Suprapubic skin (tissue), 4 donors: Measurements from ENCODE around the gene CABLES1. TPM values are rescaled to one million over a fixed set of nuclear protein-coding genes. Genes with fewer than 3 reads are reported as not detected.
"Not testable (repeated sequence)": the region's sequence is repeated elsewhere in the genome, so short reads cannot be mapped to it uniquely, and the experiment has no call there.

ENCODE experiments used
- DNase-seq, 2 donors: peaks; one replicate each; pipeline ENCODE4 v3.0.0-alpha.2; 2019; ENCODE audit warnings: low spot score in 2 of 2
- H3K27ac ChIP-seq: fragments of 200-600 bp; sonication (generic); one replicate; pipeline ENCODE4 v1.5.1; 2019
- H3K27me3 ChIP-seq: fragments of 200-600 bp; sonication (generic); one replicate; pipeline ENCODE4 v1.5.1; 2019
- H3K36me3 ChIP-seq: fragments of 200-600 bp; sonication (generic); one replicate; pipeline ENCODE4 v1.5.1; 2019
- H3K4me1 ChIP-seq: fragments of 200-600 bp; sonication (generic); one replicate; pipeline ENCODE4 v1.5.1; 2019
- H3K4me3 ChIP-seq: fragments of 200-600 bp; sonication (generic); one replicate; pipeline ENCODE4 v1.5.1; 2019; ENCODE audit warnings: mild to moderate bottlenecking
- H3K9me3 ChIP-seq: fragments of 200-600 bp; sonication (generic); one replicate; pipeline ENCODE4 v1.5.1; 2019
- EP300 ChIP-seq: sonication (generic); formaldehyde crosslinking; IDR thresholded peaks from one replicate; pipeline ENCODE4 v1.6.1; 2017; ENCODE audit warnings: antibody characterized with exemption
- POLR2A ChIP-seq, 2 donors: fragments of 450-650 bp; IDR thresholded peaks; one replicate each; pipeline ENCODE4 v1.6.1; 2017; ENCODE audit warnings: antibody characterized with exemption in 2 of 2, mild to moderate bottlenecking in 2 of 2, moderate library complexity in 2 of 2
- POLR2AphosphoS5 ChIP-seq, 3 donors: sonication (generic); formaldehyde crosslinking; IDR thresholded peaks; one replicate each; pipeline ENCODE4 v1.6.1; 2017; ENCODE audit warnings: antibody characterized with exemption in 3 of 3
- WGBS: methylation state at CpG from one replicate; pipeline ENCODE4 v1.1.5; 2018; 5-methylcytosine and 5-hydroxymethylcytosine counted together
- total RNA-seq, 4 donors: library from RNA; depleted of rRNA; stranded (reverse); fragments of >200 nt; gene quantifications; one replicate each; pipeline ENCODE4 v1.1.0, GENCODE V29; 2016
- TF ChIP-seq, protein P1 (sequence below), 2 donors: fragments of 200-600 bp in 1 of 2; fragments of 450-650 bp in 1 of 2; sonication (generic) in 1 of 2; IDR thresholded peaks; one replicate each; pipeline ENCODE4 v1.5.1; 2016 to 2019; ENCODE audit warnings: antibody characterized with exemption in 2 of 2, mild to moderate bottlenecking in 1 of 2, moderate library complexity in 1 of 2

CABLES1 gene
- total RNA-seq, 4 donors from 2014 or later = 24.9 to 42.2 (median 38.0) TPM

- DNase-seq = no peak
- no peaks in the 10 kb centered on the region for H3K27me3 ChIP-seq
- H3K27ac ChIP-seq = no peak overlapping the region
- H3K4me3 ChIP-seq = no peak overlapping the region
- TF ChIP-seq, protein P1, sequence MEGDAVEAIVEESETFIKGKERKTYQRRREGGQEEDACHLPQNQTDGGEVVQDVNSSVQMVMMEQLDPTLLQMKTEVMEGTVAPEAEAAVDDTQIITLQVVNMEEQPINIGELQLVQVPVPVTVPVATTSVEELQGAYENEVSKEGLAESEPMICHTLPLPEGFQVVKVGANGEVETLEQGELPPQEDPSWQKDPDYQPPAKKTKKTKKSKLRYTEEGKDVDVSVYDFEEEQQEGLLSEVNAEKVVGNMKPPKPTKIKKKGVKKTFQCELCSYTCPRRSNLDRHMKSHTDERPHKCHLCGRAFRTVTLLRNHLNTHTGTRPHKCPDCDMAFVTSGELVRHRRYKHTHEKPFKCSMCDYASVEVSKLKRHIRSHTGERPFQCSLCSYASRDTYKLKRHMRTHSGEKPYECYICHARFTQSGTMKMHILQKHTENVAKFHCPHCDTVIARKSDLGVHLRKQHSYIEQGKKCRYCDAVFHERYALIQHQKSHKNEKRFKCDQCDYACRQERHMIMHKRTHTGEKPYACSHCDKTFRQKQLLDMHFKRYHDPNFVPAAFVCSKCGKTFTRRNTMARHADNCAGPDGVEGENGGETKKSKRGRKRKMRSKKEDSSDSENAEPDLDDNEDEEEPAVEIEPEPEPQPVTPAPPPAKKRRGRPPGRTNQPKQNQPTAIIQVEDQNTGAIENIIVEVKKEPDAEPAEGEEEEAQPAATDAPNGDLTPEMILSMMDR (IDR thresholded peaks at IDR 0.05) = no peak
- TF ChIP-seq POLR2A (IDR thresholded peaks at IDR 0.05) (no peak), EP300 (no peak), POLR2AphosphoS5 (IDR thresholded peaks at IDR 0.05) (no peak)
- peaks cover 20% of the 10 kb centered on the region for H3K4me1 ChIP-seq
- no peaks in the 10 kb centered on the region for H3K9me3 ChIP-seq
- WGBS = 68% methylated on average over 2 of the region's 4 CpGs
- peaks cover 2% of the 10 kb centered on the region for H3K36me3 ChIP-seq
Measured at GRCh38 chr18:23240609-23240930, 105.3 kb downstream of the CABLES1 start.

DNA sequence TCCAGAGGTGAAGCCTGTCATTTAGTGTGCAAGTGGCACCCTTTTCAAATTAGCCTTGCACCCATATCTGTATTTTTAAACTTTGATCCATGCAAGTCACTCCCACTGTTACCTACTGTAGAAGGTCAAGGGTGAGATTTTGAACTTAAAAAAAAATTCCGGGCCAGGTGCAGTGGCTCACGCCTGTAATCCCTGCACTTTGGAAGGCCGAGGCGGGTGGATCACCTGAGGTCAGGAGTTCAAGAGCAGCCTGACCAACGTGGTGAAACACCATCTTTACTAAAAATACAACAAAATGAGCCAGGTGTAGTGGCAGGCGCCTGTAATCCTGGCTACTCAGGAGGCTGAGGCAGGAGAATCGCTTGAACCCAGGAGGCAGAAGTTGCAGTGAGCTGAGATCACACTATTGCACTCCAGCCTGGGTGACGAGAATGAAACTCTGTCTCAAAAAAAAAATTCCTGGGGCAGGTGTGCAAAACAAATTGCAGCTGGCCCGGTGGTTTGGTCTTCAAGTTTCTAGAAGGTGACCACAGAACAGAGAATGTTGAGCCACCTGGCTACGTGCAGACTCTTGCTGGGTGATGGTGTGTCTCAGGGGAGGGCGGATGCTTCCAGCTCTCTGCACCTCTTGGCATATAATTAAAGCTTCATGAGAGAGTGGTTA, 106.7 kb downstream of the CABLES1 start:
- H3K4me3 ChIP-seq, H3K9me3 ChIP-seq, H3K27ac ChIP-seq, H3K27me3 ChIP-seq, DNase-seq, H3K36me3 ChIP-seq: not testable (repeated sequence)
- 83% methylated on average over 11 of the region's 11 CpGs for WGBS
- H3K4me1 ChIP-seq = peaks cover 18% of the 10 kb centered on the region

DNA sequence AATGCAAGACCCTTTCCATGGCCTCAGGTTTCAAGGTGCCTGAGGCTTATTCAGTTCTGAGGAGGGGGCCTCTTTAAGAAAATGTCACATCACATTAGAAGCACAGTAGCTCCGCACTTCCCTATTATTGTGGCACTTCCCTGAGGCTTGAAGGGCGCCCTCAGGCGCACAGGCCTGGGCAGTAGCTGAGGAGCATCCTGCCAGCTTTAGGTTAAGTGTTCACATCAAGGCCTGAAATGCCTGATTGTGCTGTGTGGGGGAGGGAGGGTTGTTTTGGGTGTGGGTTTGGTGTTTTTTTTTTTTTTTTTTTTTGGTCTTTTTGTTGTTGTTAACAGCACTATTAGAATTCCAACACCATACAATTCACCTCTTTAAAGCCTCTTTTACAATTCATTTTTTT, 107.9 kb downstream of the CABLES1 start:
- Histone ChIP-seq H3K27ac (no peak overlapping the region), H3K36me3 (peaks cover 18% of the 10 kb centered on the region), H3K4me1 (peaks cover 7% of the 10 kb centered on the region), H3K4me3 (no peak overlapping the region), H3K9me3 (no peaks in the 10 kb centered on the region), H3K27me3 (no peaks in the 10 kb centered on the region)
- 80% methylated on average over 3 of the region's 3 CpGs for WGBS
- DNase-seq = no peak
- TF ChIP-seq EP300 (no peak), POLR2A (IDR thresholded peaks at IDR 0.05) (no peak)

DNA sequence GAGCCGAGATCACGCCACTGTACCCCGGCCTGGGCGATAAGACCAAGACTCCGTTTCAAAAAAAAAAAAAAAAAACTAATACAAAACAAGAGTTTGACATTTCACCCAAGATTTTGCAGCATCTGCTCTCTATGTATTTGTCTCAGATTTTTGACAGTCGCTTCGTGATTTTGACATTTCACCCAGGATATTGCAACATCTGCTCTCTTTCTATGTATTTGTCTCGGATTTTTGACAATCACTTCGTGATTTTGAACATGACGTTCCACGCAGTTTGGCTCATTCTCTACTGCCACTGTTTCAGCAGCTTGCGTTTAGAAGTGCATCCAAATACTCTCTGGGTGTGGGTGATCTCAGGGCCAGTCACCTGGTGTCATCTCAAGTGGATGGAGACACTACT, 108.5 kb downstream of the CABLES1 start:
- H3K27me3 ChIP-seq = no peaks in the 10 kb centered on the region
- H3K4me1 ChIP-seq = peaks cover under 1% of the 10 kb centered on the region
- no peak overlapping the region for H3K4me3 ChIP-seq
- H3K9me3 ChIP-seq = no peaks in the 10 kb centered on the region
- no peak for DNase-seq
- H3K27ac ChIP-seq = no peak overlapping the region
- no peak for TF ChIP-seq POLR2A (IDR thresholded peaks at IDR 0.05)
- TF ChIP-seq EP300 = no peak
- TF ChIP-seq POLR2AphosphoS5 (IDR thresholded peaks at IDR 0.05) = no peak
- TF ChIP-seq, protein P1 (IDR thresholded peaks at IDR 0.05) = no peak
- peaks cover 18% of the 10 kb centered on the region for H3K36me3 ChIP-seq
- 89% methylated on average over 12 of the region's 12 CpGs for WGBS

DNA sequence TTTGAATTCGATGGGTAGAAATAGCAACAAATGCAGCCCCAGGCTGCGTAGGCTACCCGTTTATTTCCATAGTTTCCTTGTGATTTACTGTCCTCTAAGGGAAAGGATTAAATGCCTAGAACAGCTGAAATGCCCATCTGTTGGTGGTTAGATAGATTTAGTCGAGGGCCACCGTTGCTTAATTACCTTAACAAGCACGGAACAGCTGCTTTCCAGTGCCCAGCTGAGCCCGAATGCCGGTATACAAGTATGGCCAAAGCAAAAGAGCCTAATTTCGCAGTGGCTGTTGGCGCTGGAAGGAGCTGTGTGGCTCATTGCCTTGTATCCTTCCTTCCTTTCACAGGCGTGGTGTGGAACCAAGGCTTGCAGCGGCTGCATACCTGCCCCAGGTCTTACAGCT, 109.1 kb downstream of the CABLES1 start:
- TF ChIP-seq EP300 (no peak), POLR2AphosphoS5 (IDR thresholded peaks at IDR 0.05) (no peak), POLR2A (IDR thresholded peaks at IDR 0.05) (no peak)
- TF ChIP-seq, protein P1 (IDR thresholded peaks at IDR 0.05) = no peak
- Histone ChIP-seq H3K4me3 (no peak overlapping the region), H3K9me3 (no peaks in the 10 kb centered on the region), H3K4me1 (no peaks in the 10 kb centered on the region), H3K36me3 (peaks cover 18% of the 10 kb centered on the region), H3K27ac (no peak overlapping the region), H3K27me3 (no peaks in the 10 kb centered on the region)
- DNase-seq = no peak
- WGBS = 74% methylated on average over 10 of the region's 12 CpGs

DNA sequence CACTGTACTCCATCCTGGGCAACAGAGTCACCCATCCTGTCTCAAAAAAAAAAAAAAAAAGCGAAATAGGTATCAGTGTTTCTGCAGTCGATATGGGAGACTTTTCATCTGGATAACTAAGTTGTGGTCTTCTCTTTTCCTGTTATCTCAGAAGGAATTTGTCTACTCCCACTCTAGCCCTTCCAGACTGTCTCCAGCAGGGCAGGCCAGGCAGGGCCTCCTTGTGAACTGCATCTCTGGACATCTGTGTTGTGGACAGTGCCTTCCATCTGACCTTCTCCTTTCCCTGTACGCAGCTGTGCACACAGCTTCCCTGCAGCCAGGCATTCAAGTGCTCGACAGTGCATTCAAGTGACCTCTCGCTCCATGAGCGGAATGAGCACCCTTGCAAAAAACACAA, 110.2 kb downstream of the CABLES1 start:
- Histone ChIP-seq H3K4me1 (peaks cover 5% of the 10 kb centered on the region), H3K27ac (no peak overlapping the region), H3K36me3 (peaks cover 18% of the 10 kb centered on the region), H3K27me3 (no peaks in the 10 kb centered on the region), H3K4me3 (no peak overlapping the region), H3K9me3 (no peaks in the 10 kb centered on the region)
- no peak for DNase-seq
- 97% methylated on average over 3 of the region's 6 CpGs for WGBS
- no peak for TF ChIP-seq EP300
- no peak for TF ChIP-seq POLR2AphosphoS5 (IDR thresholded peaks at IDR 0.05)
- no peak for TF ChIP-seq POLR2A (IDR thresholded peaks at IDR 0.05)

DNA sequence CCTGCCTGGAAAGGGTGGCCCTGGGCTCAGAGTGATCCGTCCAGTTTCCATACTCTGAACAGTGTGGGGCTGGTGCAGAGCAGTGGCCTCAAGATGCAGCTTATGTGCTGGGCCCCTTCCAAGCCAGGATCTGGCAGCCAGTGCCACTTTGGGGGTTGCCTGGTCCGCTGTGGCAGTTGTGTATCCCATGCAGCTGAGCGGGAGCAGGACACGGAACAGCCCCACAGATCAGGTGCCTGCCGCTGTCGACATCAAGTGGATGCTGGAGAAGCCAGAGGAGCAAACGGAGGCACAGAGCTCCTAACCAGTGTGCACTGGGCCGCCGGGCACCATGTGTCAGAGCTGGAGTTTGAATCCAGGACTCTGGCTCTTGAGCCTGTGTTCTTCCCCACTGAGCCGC, 112.0 kb downstream of the CABLES1 start:
- Histone ChIP-seq H3K9me3 (no peaks in the 10 kb centered on the region), H3K27ac (no peak overlapping the region), H3K36me3 (peaks cover 19% of the 10 kb centered on the region), H3K4me3 (no peak overlapping the region), H3K27me3 (no peaks in the 10 kb centered on the region), H3K4me1 (peaks cover 14% of the 10 kb centered on the region)
- 97% methylated on average over 5 of the region's 10 CpGs for WGBS
- DNase-seq = no peak
- TF ChIP-seq, protein P1 (IDR thresholded peaks at IDR 0.05) = no peak
- TF ChIP-seq POLR2A (IDR thresholded peaks at IDR 0.05) (no peak), POLR2AphosphoS5 (IDR thresholded peaks at IDR 0.05) (no peak), EP300 (no peak)
